Measurements from ENCODE around the gene ST3GAL3. TPM values are rescaled to one million over a fixed set of nuclear protein-coding genes. Genes with fewer than 3 reads are reported as not detected.

ST3GAL3 gene
- polyA plus RNA-seq, 1 donor: 32.6 TPM

- DNase-seq (ENCODE audit: low read depth): no peak
Measured at GRCh38 chr1:43979528-43980254, 272.4 kb downstream of the ST3GAL3 start.

- no peak for DNase-seq (ENCODE audit: low read depth)
Measured at GRCh38 chr1:43980255-43981134, 273.2 kb downstream of the ST3GAL3 start.

Other genes starting within 250 kb of the ST3GAL3 start
- 10.4 TPM for gene PTPRF, start 176.7 kb upstream of the ST3GAL3 start, polyA plus RNA-seq (ENCODE audit: insufficient read length)
- gene KDM4A, start 57.4 kb upstream of the ST3GAL3 start, polyA plus RNA-seq (ENCODE audit: insufficient read length): 20.1 TPM
- 1.6 TPM for gene ARTN, start 226.3 kb downstream of the ST3GAL3 start, polyA plus RNA-seq (ENCODE audit: insufficient read length)
- 30.8 TPM for gene IPO13, start 239.4 kb downstream of the ST3GAL3 start, polyA plus RNA-seq (ENCODE audit: insufficient read length)

Data from forelimb muscle (tissue), 1 donor.